ENCODE data around the gene RUBCN.

RUBCN gene

GRCh38 chr3:197749601-197750395 lies 13.1 kb upstream of the RUBCN start, which contains the start of gene FYTTD1:
FYTTD1 (plus strand) TSS chr3:197749883; CDS start chr3:197749972, 89 bp downstream.
- H3K27me3 ChIP-seq (ENCODE audit: control insufficient read depth, insufficient read depth, low read length), result no peaks in the 10 kb centered on the region
- no peaks in the 10 kb centered on the region for H3K9me3 ChIP-seq (ENCODE audit: control insufficient read depth, low read length)
- H3K4me1 ChIP-seq (ENCODE audit: control insufficient read depth, insufficient read depth, low read length), result peaks cover 12% of the 10 kb centered on the region

GRCh38 chr3:197749315-197749600 lies 12.6 kb upstream of the RUBCN start:
- Histone ChIP-seq H3K4me3 (ENCODE audit: low read length) (peak overlapping the region; percentile 73), H3K9ac (ENCODE audit: low read length) (peak overlapping the region; percentile 69), H3K36me3 (ENCODE audit: control insufficient read depth, insufficient read depth, low read length) (no peaks in the 10 kb centered on the region), H3K27me3 (ENCODE audit: control insufficient read depth, insufficient read depth, low read length) (no peaks in the 10 kb centered on the region), H3K9me3 (ENCODE audit: control insufficient read depth, low read length) (no peaks in the 10 kb centered on the region), H3K4me1 (ENCODE audit: control insufficient read depth, insufficient read depth, low read length) (peaks cover 12% of the 10 kb centered on the region)

More at GRCh38 chr3:197749601-197750395, 13.1 kb upstream of the RUBCN start, which contains the start of gene FYTTD1:
- Histone ChIP-seq H3K4me3 (ENCODE audit: low read length) (peak within 1 kb of the TSS; percentile 73), H3K36me3 (ENCODE audit: control insufficient read depth, insufficient read depth, low read length) (no peaks in the 10 kb centered on the region), H3K9ac (ENCODE audit: low read length) (peak within 1 kb of the TSS; percentile 72)

GRCh38 chr3:197748597-197749314 lies 12.1 kb upstream of the RUBCN start:
- Histone ChIP-seq H3K4me1 (ENCODE audit: control insufficient read depth, insufficient read depth, low read length) (peaks cover 12% of the 10 kb centered on the region), H3K4me3 (ENCODE audit: low read length) (peak overlapping the region; percentile 73)

DNA sequence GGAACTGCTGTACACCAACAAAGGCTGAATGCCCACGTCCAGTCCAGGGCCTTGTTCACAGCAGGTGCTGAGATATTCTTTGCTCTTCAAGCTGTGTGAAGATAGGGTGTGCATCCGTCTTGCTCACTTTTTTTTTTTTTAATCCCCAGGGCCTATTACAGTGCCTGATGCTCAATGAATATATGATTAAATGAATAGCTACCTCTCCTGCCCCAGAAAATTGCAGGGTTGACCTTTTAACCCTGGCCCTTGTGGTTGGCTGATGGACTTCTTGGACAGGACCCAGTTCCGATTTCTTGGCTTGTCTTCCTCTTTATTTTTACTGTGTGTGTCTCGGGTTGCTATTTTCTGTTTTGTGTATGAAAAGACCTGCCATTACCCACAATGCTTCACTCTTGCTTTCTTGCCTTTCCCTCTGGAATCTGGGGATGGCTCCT lies 10.1 kb upstream of the RUBCN start:
- Histone ChIP-seq H3K36me3 (ENCODE audit: control insufficient read depth, insufficient read depth, low read length) (no peaks in the 10 kb centered on the region), H3K9ac (ENCODE audit: low read length) (no peak overlapping the region), H3K27me3 (ENCODE audit: control insufficient read depth, insufficient read depth, low read length) (no peaks in the 10 kb centered on the region), H3K4me3 (ENCODE audit: low read length) (no peak overlapping the region), H3K9me3 (ENCODE audit: control insufficient read depth, low read length) (no peaks in the 10 kb centered on the region), H3K4me1 (ENCODE audit: control insufficient read depth, insufficient read depth, low read length) (peaks cover 8% of the 10 kb centered on the region)

More at GRCh38 chr3:197748597-197749314, 12.1 kb upstream of the RUBCN start:
- Histone ChIP-seq H3K9me3 (ENCODE audit: control insufficient read depth, low read length) (no peaks in the 10 kb centered on the region), H3K27me3 (ENCODE audit: control insufficient read depth, insufficient read depth, low read length) (no peaks in the 10 kb centered on the region), H3K36me3 (ENCODE audit: control insufficient read depth, insufficient read depth, low read length) (no peaks in the 10 kb centered on the region), H3K9ac (ENCODE audit: low read length) (peak overlapping the region; percentile 69)

GRCh38 chr3:197746209-197746608 lies 9.5 kb upstream of the RUBCN start:
- no peak overlapping the region for H3K9ac ChIP-seq (ENCODE audit: low read length)
- H3K27me3 ChIP-seq (ENCODE audit: control insufficient read depth, insufficient read depth, low read length), result no peaks in the 10 kb centered on the region
- H3K4me3 ChIP-seq (ENCODE audit: low read length), result no peak overlapping the region
- no peaks in the 10 kb centered on the region for H3K36me3 ChIP-seq (ENCODE audit: control insufficient read depth, insufficient read depth, low read length)
- peaks cover 7% of the 10 kb centered on the region for H3K4me1 ChIP-seq (ENCODE audit: control insufficient read depth, insufficient read depth, low read length)
- H3K9me3 ChIP-seq (ENCODE audit: control insufficient read depth, low read length), result no peaks in the 10 kb centered on the region

- H3K4me1 ChIP-seq (ENCODE audit: control insufficient read depth, insufficient read depth, low read length), result no peaks in the 10 kb centered on the region
- H3K27me3 ChIP-seq (ENCODE audit: control insufficient read depth, insufficient read depth, low read length), result no peaks in the 10 kb centered on the region
- no peak overlapping the region for H3K4me3 ChIP-seq (ENCODE audit: low read length)
- H3K9ac ChIP-seq (ENCODE audit: low read length), result no peak overlapping the region
- H3K9me3 ChIP-seq (ENCODE audit: control insufficient read depth, low read length), result no peaks in the 10 kb centered on the region
- no peaks in the 10 kb centered on the region for H3K36me3 ChIP-seq (ENCODE audit: control insufficient read depth, insufficient read depth, low read length)
These were observed 6.1 kb upstream of the RUBCN start for GRCh38 chr3:197742787-197743186.

DNA sequence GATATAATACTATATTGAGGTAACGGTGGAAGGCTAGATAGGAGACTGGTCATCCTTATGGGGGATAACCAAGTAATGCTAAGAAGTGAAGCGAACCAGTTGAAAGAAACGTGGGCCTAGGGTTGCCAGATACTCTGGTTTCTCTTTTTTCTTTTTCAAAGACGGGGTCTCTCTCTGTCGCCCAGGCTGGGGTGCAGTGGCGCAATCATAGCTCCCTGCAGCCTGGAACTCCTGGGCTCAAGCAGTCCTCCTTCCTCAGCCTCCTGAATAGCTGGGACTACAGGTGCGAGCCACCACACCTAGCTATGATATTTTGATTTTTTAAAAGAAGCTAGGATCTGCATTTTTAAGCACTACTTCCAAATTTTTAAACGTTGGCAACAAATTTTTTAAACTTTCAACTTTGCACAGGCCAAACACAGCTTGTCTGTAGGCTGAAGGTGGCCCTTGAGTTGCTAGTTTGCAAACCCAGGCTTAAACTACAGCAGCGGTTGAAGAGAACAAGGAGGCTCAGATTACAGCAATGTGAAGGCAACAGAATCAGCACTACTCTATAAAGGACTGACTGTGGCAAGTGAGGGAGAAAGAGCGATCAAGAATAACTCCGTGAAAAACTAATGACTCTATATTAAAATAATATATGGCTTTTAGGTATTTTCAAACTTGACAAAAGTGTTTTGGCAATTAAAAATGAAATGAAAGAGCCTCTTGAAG lies 1.2 kb upstream of the RUBCN start:
- no peak overlapping the region for H3K4me3 ChIP-seq (ENCODE audit: low read length)
- peak overlapping the region; percentile 76 for H3K9ac ChIP-seq (ENCODE audit: low read length)
- no peaks in the 10 kb centered on the region for H3K9me3 ChIP-seq (ENCODE audit: control insufficient read depth, low read length)
- no peaks in the 10 kb centered on the region for H3K36me3 ChIP-seq (ENCODE audit: control insufficient read depth, insufficient read depth, low read length)
- peaks cover 13% of the 10 kb centered on the region for H3K4me1 ChIP-seq (ENCODE audit: control insufficient read depth, insufficient read depth, low read length)
- no peaks in the 10 kb centered on the region for H3K27me3 ChIP-seq (ENCODE audit: control insufficient read depth, insufficient read depth, low read length)

- peak overlapping the region; percentile 70 for H3K4me3 ChIP-seq (ENCODE audit: low read length)
- H3K9ac ChIP-seq (ENCODE audit: low read length), result peak overlapping the region; percentile 76
- H3K27me3 ChIP-seq (ENCODE audit: control insufficient read depth, insufficient read depth, low read length), result no peaks in the 10 kb centered on the region
- no peaks in the 10 kb centered on the region for H3K9me3 ChIP-seq (ENCODE audit: control insufficient read depth, low read length)
- H3K4me1 ChIP-seq (ENCODE audit: control insufficient read depth, insufficient read depth, low read length), result peaks cover 13% of the 10 kb centered on the region
- H3K36me3 ChIP-seq (ENCODE audit: control insufficient read depth, insufficient read depth, low read length), result no peaks in the 10 kb centered on the region
These were observed 580 bp upstream of the RUBCN start for GRCh38 chr3:197737319-197737649.

DNA sequence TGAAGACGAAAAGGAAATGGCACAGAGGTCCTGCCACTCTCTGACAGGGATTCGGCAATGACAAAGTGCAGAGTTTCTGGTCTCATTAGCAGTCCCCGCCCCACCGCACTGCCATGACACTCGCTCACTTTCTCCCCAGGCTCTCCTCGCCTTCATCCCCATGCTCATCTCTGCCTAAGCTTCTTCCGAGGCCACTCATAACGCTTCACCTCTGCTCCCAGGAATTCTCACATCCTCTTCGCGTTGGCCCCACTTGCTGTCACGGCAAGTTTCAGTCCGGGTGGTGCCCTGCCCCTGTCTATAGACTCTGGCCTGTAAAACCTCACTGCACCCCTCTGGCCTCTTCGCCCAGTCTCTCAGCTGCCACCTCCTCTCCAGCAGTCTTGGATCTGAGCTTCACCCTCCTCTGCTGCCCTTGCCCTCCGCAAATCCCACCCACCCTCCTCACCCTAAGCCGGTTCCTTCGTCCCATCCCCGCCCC lies 654 bp downstream of the RUBCN start:
- no peaks in the 10 kb centered on the region for H3K27me3 ChIP-seq (ENCODE audit: control insufficient read depth, insufficient read depth, low read length)
- H3K36me3 ChIP-seq (ENCODE audit: control insufficient read depth, insufficient read depth, low read length), result no peaks in the 10 kb centered on the region
- peak overlapping the region; percentile 67 for H3K9ac ChIP-seq (ENCODE audit: low read length)
- peak overlapping the region; percentile 58 for H3K4me3 ChIP-seq (ENCODE audit: low read length)
- no peaks in the 10 kb centered on the region for H3K9me3 ChIP-seq (ENCODE audit: control insufficient read depth, low read length)
- H3K4me1 ChIP-seq (ENCODE audit: control insufficient read depth, insufficient read depth, low read length), result peaks cover 13% of the 10 kb centered on the region

DNA sequence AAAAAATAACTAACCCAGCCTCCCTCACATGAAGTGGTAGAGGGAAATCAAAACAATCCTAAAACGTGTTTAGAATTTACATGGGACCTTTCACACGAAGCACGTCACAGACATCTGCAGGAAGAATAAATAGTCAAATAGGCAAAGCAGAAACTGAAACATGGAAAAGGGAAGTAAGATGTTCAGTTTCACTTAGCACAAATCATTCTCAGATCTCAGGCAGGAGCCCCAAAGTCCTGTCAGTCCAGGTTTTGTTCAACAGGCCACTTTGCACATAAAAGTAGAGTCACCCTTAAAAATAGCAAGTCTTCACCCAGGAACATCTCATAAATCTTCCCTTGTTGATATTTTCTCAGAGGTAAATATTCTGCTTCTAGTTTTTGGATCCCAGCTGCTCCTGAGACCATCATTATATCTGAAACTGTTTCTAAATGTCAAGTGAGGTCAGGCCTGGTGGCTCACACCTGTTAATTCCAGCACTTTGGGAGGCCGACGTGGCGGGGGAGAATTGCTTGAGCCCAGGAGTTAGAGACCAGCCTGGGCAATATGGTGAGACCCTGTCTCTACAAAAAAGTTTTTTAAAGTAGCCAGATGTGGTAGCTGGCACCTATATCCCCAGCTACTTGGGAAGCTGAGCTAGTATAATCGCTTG lies 1.9 kb downstream of the RUBCN start:
- H3K4me3 ChIP-seq (ENCODE audit: low read length), result no peak overlapping the region
- H3K4me1 ChIP-seq (ENCODE audit: control insufficient read depth, insufficient read depth, low read length), result peaks cover 13% of the 10 kb centered on the region
- no peaks in the 10 kb centered on the region for H3K36me3 ChIP-seq (ENCODE audit: control insufficient read depth, insufficient read depth, low read length)
- H3K9me3 ChIP-seq (ENCODE audit: control insufficient read depth, low read length), result no peaks in the 10 kb centered on the region
- H3K27me3 ChIP-seq (ENCODE audit: control insufficient read depth, insufficient read depth, low read length), result no peaks in the 10 kb centered on the region
- H3K9ac ChIP-seq (ENCODE audit: low read length), result no peak overlapping the region

GRCh38 chr3:197733042-197733441 lies 3.7 kb downstream of the RUBCN start:
- Histone ChIP-seq H3K4me1 (ENCODE audit: control insufficient read depth, insufficient read depth, low read length) (peaks cover 13% of the 10 kb centered on the region), H3K9ac (ENCODE audit: low read length) (no peak overlapping the region), H3K4me3 (ENCODE audit: low read length) (no peak overlapping the region), H3K27me3 (ENCODE audit: control insufficient read depth, insufficient read depth, low read length) (no peaks in the 10 kb centered on the region), H3K36me3 (ENCODE audit: control insufficient read depth, insufficient read depth, low read length) (no peaks in the 10 kb centered on the region), H3K9me3 (ENCODE audit: control insufficient read depth, low read length) (no peaks in the 10 kb centered on the region)
